ENCODE data around the gene DCTPP1. TPM values are rescaled to one million over a fixed set of nuclear protein-coding genes. Genes with fewer than 3 reads are reported as not detected.

Gene DCTPP1
- total and polyA plus RNA-seq, 2 of the 13 experiments (the other 11 are each of a cell fraction or from before 2014, with no cell fraction given), result 54.8 to 74.4 TPM

DNA sequence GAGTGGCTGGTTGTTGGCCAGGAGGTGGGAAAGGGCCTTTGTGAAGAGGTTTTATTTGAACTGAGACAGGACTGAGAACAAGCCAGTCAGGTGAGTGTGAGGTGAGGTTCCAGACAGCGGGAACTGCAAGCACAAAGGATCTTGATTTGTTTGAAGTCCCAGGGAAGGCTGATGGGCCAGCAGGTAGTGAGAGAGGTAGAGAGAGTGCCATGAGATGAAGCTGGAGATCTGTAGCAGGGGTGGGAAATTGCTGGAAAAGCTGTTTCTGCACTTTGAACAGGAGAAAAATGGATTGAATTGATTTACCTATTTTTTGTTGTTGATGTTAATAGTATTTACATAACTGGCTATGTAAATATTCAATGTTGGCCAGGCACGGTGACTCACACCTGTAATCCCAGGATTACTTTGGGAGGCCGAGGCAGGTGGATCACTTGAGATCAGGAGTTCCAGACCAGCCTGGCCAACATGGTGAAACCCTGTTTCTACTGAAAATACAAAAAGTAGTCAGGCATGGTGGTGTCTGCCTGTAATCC, 7.7 kb upstream of the DCTPP1 start (continued):
- TF ChIP-seq, protein P1, sequence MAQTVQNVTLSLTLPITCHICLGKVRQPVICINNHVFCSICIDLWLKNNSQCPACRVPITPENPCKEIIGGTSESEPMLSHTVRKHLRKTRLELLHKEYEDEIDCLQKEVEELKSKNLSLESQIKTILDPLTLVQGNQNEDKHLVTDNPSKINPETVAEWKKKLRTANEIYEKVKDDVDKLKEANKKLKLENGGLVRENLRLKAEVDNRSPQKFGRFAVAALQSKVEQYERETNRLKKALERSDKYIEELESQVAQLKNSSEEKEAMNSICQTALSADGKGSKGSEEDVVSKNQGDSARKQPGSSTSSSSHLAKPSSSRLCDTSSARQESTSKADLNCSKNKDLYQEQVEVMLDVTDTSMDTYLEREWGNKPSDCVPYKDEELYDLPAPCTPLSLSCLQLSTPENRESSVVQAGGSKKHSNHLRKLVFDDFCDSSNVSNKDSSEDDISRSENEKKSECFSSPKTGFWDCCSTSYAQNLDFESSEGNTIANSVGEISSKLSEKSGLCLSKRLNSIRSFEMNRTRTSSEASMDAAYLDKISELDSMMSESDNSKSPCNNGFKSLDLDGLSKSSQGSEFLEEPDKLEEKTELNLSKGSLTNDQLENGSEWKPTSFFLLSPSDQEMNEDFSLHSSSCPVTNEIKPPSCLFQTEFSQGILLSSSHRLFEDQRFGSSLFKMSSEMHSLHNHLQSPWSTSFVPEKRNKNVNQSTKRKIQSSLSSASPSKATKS (CRISPR knock-in tag; IDR thresholded peaks at IDR 0.05), result no peak
- no peak for TF ChIP-seq SYNCRIP (IDR thresholded peaks at IDR 0.05; ENCODE audit: insufficient read depth, low read depth, low read length)
- TF ChIP-seq, protein P2, sequence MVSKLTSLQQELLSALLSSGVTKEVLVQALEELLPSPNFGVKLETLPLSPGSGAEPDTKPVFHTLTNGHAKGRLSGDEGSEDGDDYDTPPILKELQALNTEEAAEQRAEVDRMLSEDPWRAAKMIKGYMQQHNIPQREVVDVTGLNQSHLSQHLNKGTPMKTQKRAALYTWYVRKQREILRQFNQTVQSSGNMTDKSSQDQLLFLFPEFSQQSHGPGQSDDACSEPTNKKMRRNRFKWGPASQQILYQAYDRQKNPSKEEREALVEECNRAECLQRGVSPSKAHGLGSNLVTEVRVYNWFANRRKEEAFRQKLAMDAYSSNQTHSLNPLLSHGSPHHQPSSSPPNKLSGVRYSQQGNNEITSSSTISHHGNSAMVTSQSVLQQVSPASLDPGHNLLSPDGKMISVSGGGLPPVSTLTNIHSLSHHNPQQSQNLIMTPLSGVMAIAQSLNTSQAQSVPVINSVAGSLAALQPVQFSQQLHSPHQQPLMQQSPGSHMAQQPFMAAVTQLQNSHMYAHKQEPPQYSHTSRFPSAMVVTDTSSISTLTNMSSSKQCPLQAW (CRISPR knock-in tag; IDR thresholded peaks at IDR 0.05), result no peak; the same call in 1 of the 2 replicates
- no peak for TF ChIP-seq CCAR2 (optimal IDR thresholded peaks at IDR 0.05; ENCODE audit: low read depth, low read length)
- peak; percentile 51 for TF ChIP-seq HNF4A (CRISPR knock-in tag; IDR thresholded peaks at IDR 0.05)
- no peak; the same call in 1 of the 2 replicates for TF ChIP-seq ZFP37 (CRISPR knock-in tag; IDR thresholded peaks at IDR 0.05; ENCODE audit: borderline replicate concordance)
- no peak for TF ChIP-seq JARID2 (CRISPR knock-in tag; IDR thresholded peaks at IDR 0.05; ENCODE audit: insufficient replicate concordance)
- TF ChIP-seq, protein P3, sequence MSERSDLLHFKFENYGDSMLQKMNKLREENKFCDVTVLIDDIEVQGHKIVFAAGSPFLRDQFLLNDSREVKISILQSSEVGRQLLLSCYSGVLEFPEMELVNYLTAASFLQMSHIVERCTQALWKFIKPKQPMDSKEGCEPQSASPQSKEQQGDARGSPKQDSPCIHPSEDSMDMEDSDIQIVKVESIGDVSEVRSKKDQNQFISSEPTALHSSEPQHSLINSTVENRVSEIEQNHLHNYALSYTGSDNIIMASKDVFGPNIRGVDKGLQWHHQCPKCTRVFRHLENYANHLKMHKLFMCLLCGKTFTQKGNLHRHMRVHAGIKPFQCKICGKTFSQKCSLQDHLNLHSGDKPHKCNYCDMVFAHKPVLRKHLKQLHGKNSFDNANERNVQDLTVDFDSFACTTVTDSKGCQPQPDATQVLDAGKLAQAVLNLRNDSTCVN (CRISPR knock-in tag; IDR thresholded peaks at IDR 0.05; ENCODE audit: borderline replicate concordance), result no peak
- TF ChIP-seq SP2 (CRISPR knock-in tag; IDR thresholded peaks at IDR 0.05), result no peak
- TF ChIP-seq ZNF619 (CRISPR knock-in tag; IDR thresholded peaks at IDR 0.05), result no peak
- no peak for TF ChIP-seq NBN (conservative IDR thresholded peaks at IDR 0.05)
- TF ChIP-seq RAD51 (IDR thresholded peaks at IDR 0.05; ENCODE audit: borderline replicate concordance), result no peak
- TF ChIP-seq, protein P4, sequence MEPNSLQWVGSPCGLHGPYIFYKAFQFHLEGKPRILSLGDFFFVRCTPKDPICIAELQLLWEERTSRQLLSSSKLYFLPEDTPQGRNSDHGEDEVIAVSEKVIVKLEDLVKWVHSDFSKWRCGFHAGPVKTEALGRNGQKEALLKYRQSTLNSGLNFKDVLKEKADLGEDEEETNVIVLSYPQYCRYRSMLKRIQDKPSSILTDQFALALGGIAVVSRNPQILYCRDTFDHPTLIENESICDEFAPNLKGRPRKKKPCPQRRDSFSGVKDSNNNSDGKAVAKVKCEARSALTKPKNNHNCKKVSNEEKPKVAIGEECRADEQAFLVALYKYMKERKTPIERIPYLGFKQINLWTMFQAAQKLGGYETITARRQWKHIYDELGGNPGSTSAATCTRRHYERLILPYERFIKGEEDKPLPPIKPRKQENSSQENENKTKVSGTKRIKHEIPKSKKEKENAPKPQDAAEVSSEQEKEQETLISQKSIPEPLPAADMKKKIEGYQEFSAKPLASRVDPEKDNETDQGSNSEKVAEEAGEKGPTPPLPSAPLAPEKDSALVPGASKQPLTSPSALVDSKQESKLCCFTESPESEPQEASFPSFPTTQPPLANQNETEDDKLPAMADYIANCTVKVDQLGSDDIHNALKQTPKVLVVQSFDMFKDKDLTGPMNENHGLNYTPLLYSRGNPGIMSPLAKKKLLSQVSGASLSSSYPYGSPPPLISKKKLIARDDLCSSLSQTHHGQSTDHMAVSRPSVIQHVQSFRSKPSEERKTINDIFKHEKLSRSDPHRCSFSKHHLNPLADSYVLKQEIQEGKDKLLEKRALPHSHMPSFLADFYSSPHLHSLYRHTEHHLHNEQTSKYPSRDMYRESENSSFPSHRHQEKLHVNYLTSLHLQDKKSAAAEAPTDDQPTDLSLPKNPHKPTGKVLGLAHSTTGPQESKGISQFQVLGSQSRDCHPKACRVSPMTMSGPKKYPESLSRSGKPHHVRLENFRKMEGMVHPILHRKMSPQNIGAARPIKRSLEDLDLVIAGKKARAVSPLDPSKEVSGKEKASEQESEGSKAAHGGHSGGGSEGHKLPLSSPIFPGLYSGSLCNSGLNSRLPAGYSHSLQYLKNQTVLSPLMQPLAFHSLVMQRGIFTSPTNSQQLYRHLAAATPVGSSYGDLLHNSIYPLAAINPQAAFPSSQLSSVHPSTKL (CRISPR knock-in tag; IDR thresholded peaks at IDR 0.05), result peak; percentile 73
- no peak for TF ChIP-seq MBD4 (IDR thresholded peaks at IDR 0.05; ENCODE audit: borderline replicate concordance, low read length)
- TF ChIP-seq, protein P5, sequence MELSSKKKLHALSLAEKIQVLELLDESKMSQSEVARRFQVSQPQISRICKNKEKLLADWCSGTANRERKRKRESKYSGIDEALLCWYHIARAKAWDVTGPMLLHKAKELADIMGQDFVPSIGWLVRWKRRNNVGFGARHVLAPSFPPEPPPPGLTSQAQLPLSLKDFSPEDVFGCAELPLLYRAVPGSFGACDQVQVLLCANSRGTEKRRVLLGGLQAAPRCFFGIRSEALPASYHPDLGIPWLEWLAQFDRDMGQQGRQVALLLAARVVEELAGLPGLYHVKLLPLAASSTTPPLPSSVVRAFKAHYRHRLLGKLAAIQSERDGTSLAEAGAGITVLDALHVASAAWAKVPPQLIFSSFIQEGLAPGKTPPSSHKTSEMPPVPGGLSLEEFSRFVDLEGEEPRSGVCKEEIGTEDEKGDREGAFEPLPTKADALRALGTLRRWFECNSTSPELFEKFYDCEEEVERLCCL (CRISPR knock-in tag; IDR thresholded peaks at IDR 0.05; ENCODE audit: borderline replicate concordance), result 0 out of 2 replicates have a peak, but pooled peaks have one; percentile 45
- TF ChIP-seq ATRX (CRISPR knock-in tag; IDR thresholded peaks at IDR 0.05; ENCODE audit: borderline replicate concordance), result no peak

Data from HepG2 (cell line).